GM10248 (cell line): ENCODE measurements around the gene TACC2.

Source experiments
- CTCF ChIA-PET: fragments of 300-600 bp; sonication (Branson Sonifier 250); formaldehyde crosslinking; extraction: SDS; loops from one replicate; lab custom pipeline; 2021; ENCODE audit warnings: antibody characterized with exemption; lab: Yijun Ruan, JAX
- POLR2A ChIA-PET: fragments of 350-650 bp; sonication (Branson Sonifier 250); formaldehyde crosslinking; extraction: SDS; loops from one replicate; lab custom pipeline; 2020; ENCODE audit warnings: antibody characterized with exemption; lab: Yijun Ruan, JAX
- DNase-seq: peaks from one replicate; pipeline ENCODE4 v3.0.0; 2012; ENCODE audit errors: extremely low spot score
- CTCF ChIP-seq: IDR thresholded peaks from 2 replicates; pipeline ENCODE4 v1.5.1; 2012; ENCODE audit warnings: mild to moderate bottlenecking, low read depth; ENCODE audit errors: extremely low read depth, missing control alignments, control extremely low read depth

The TACC2 gene

GRCh38 chr10:122050311-122050710, 61.3 kb downstream of the TACC2 start:
- ChIA-PET POLR2A (no interaction called here), CTCF (no interaction called here)
- TF ChIP-seq CTCF, result no peak
- DNase-seq, result no peak

GRCh38 chr10:122050811-122051210, 61.8 kb downstream of the TACC2 start:
- CTCF ChIA-PET, result interaction anchor here (1.7 kb wide), 1 partner anchor 10 kb away, joined by 4 read pairs; no protein-coding TSS in a partner anchor
- DNase-seq, result no peak
- POLR2A ChIA-PET, result no interaction called here
- no peak for TF ChIP-seq CTCF

GRCh38 chr10:122051609-122052385, 62.8 kb downstream of the TACC2 start:
- no peak for TF ChIP-seq CTCF
- no peak for DNase-seq
- ChIA-PET CTCF (interaction anchor here (1.7 kb wide), 1 partner anchor 9 kb away, joined by 4 read pairs; no protein-coding TSS in a partner anchor), POLR2A (no interaction called here)

- DNase-seq, result no peak
- ChIA-PET POLR2A (no interaction called here), CTCF (interaction anchor here (1.7 kb wide), 1 partner anchor 8 kb away, joined by 4 read pairs; no protein-coding TSS in a partner anchor)
- TF ChIP-seq CTCF, result no peak
These were observed 63.7 kb downstream of the TACC2 start for GRCh38 chr10:122052701-122053100.

GRCh38 chr10:122053314-122053713, 64.4 kb downstream of the TACC2 start:
- ChIA-PET CTCF (no interaction called here), POLR2A (no interaction called here)
- no peak for DNase-seq
- TF ChIP-seq CTCF, result no peak

- DNase-seq, result no peak
- ChIA-PET POLR2A (no interaction called here), CTCF (interaction anchor here (2.0 kb wide), 1 partner anchor 10 kb away, joined by 7 read pairs; no protein-coding TSS in a partner anchor)
- no peak for TF ChIP-seq CTCF
These were observed 65.4 kb downstream of the TACC2 start for GRCh38 chr10:122054048-122055025.
